Sigmoid colon (tissue), 7 donors: ENCODE data around the gene CRTC2. TPM values are rescaled to one million over a fixed set of nuclear protein-coding genes. Genes with fewer than 3 reads are reported as not detected.
"Not testable (repeated sequence)": the region's sequence is repeated elsewhere in the genome, so short reads cannot be mapped to it uniquely, and the experiment has no call there.

Experiments used
- DNase-seq: peaks from one replicate; pipeline ENCODE4 v3.0.0-alpha.2; 2019
- H3K27ac ChIP-seq, 4 donors: fragments of 200-600 bp; sonication (generic); one replicate each; pipeline ENCODE4 v1.5.1; 2016 to 2019; ENCODE audit warnings: mild to moderate bottlenecking in 1 of 4
- H3K27me3 ChIP-seq, 3 donors: fragments of 200-600 bp; sonication (generic); one replicate each; pipeline ENCODE4 v1.5.1; 2019; ENCODE audit warnings: mild to moderate bottlenecking in 1 of 3
- H3K36me3 ChIP-seq, 4 donors: fragments of 200-600 bp; sonication (generic); one replicate each; pipeline ENCODE4 v1.5.1; 2016 to 2019
- H3K4me1 ChIP-seq, 4 donors: fragments of 200-600 bp; sonication (generic); one replicate each; pipeline ENCODE4 v1.5.1; 2017 to 2019
- H3K4me3 ChIP-seq, 4 donors: fragments of 200-600 bp; sonication (generic); one replicate each; pipeline ENCODE4 v1.5.1; 2017 to 2019; ENCODE audit warnings: mild to moderate bottlenecking in 2 of 4, moderate library complexity in 1 of 4
- H3K9me3 ChIP-seq, 4 donors: fragments of 200-600 bp in 3 of 4; sonication (generic) in 3 of 4; one replicate each; pipeline versions ENCODE4 v1.5.1 to v1.6.1; 2013 to 2019
- EP300 ChIP-seq, 4 donors: sonication (generic); formaldehyde crosslinking; IDR thresholded peaks; one replicate each; pipeline ENCODE4 v1.6.1; 2017; ENCODE audit warnings: antibody characterized with exemption in 4 of 4
- POLR2A ChIP-seq, 2 donors: fragments of 450-650 bp; IDR thresholded peaks; one replicate each; pipeline ENCODE4 v1.6.1; 2016; ENCODE audit warnings: antibody characterized with exemption in 2 of 2, mild to moderate bottlenecking in 2 of 2, moderate library complexity in 2 of 2
- POLR2AphosphoS5 ChIP-seq, 4 donors: sonication (generic); formaldehyde crosslinking; IDR thresholded peaks; one replicate each; pipeline ENCODE4 v1.6.1; 2017; ENCODE audit warnings: antibody characterized with exemption in 4 of 4
- WGBS, 2 donors: extraction: QIAGEN DNeasy Blood & Tissue Kit; methylation state at CpG; one replicate each; pipeline ENCODE4 v1.1.7; 2013; 5-methylcytosine and 5-hydroxymethylcytosine counted together
- intact Hi-C: fragments of 100-400 bp; cut with DNase I; formaldehyde crosslinking; loops from one replicate; pipeline ENCODE4 v1.15.1; 2023
- polyA plus RNA-seq, 3 donors: library from polyadenylated mRNA; stranded (reverse); fragments of 200-250 nt; gene quantifications; one replicate each; pipeline ENCODE4 v1.2.3, GENCODE V29; 2013
- small RNA-seq, 3 donors: library from RNA; depleted of rRNA; stranded (forward); fragments of <200 nt; gene quantifications; one replicate each; pipeline ENCODE3, GENCODE V24; 2016
- total RNA-seq, 4 donors: library from RNA; depleted of rRNA; stranded (reverse); fragments of >200 nt; gene quantifications; one replicate each; pipeline ENCODE4 v1.1.0, GENCODE V29; 2016
- TF ChIP-seq, protein P1 (sequence below), 4 experiments: fragments of 450-650 bp in 3 of 4; fragments of 200-600 bp in 1 of 4; IDR thresholded peaks; one replicate each; pipeline ENCODE4 v1.5.1; 2016 to 2019; ENCODE audit warnings: antibody characterized with exemption in 4 of 4, mild to moderate bottlenecking in 3 of 4, moderate library complexity in 2 of 4
- donor health status: healthy with polysubstance abuse.
- donor health status: Bipolar disorder and iron deficiency.
- donor health status: healthy.

The CRTC2 gene
- total and polyA plus RNA-seq, 7 donors = 13.7 to 32.9 (median 17.8) TPM

DNA sequence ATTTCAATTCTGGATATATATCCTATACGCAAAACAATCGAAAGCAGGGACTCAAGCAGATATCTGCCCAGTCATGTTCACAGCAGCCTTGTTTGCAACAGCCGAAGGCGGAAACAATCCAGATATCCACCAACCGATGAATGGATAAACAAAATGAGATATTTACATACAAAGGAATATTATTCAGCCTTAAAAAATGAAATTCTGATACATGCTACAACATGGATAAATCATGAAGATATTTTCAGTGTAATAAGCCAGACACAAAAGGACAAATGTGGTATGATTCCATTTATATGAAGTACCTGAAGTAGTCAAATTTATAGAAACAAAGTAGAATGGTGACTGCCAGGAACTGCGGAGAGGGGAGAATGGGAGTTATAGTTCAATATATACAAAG lies 51.3 kb downstream of the CRTC2 start:
- Histone ChIP-seq H3K36me3 (peaks cover 0 to 19% (median 0%) of the 10 kb centered on the region in 4 donors), H3K4me1 (peaks cover 0 to 24% (median 10%) of the 10 kb centered on the region in 4 donors), H3K27me3 (no peaks in the 10 kb centered on the region), H3K4me3 (no peak overlapping the region), H3K27ac (no peak overlapping the region), H3K9me3 (no peaks in the 10 kb centered on the region)
- 90 to 96% methylated on average over 6 of the region's 6 CpGs for WGBS, 2 donors
- intact Hi-C loops = no loop called here
- TF ChIP-seq POLR2AphosphoS5 (IDR thresholded peaks at IDR 0.05) (no peak), EP300 (IDR thresholded peaks at IDR 0.05) (no peak), POLR2A (IDR thresholded peaks at IDR 0.05) (no peak)
- TF ChIP-seq, protein P1, sequence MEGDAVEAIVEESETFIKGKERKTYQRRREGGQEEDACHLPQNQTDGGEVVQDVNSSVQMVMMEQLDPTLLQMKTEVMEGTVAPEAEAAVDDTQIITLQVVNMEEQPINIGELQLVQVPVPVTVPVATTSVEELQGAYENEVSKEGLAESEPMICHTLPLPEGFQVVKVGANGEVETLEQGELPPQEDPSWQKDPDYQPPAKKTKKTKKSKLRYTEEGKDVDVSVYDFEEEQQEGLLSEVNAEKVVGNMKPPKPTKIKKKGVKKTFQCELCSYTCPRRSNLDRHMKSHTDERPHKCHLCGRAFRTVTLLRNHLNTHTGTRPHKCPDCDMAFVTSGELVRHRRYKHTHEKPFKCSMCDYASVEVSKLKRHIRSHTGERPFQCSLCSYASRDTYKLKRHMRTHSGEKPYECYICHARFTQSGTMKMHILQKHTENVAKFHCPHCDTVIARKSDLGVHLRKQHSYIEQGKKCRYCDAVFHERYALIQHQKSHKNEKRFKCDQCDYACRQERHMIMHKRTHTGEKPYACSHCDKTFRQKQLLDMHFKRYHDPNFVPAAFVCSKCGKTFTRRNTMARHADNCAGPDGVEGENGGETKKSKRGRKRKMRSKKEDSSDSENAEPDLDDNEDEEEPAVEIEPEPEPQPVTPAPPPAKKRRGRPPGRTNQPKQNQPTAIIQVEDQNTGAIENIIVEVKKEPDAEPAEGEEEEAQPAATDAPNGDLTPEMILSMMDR (IDR thresholded peaks at IDR 0.05) = no peak
- no peak for DNase-seq

- intact Hi-C loops = no loop called here
- H3K27ac ChIP-seq = no peak overlapping the region
- 93 to 99% methylated on average over 1 of the region's 1 CpG for WGBS, 2 donors
Measured at GRCh38 chr1:153906396-153906795, 52.0 kb downstream of the CRTC2 start.

GRCh38 chr1:153905908-153906307 lies 52.5 kb downstream of the CRTC2 start:
- intact Hi-C loops, H3K4me3 ChIP-seq, H3K27me3 ChIP-seq, DNase-seq, H3K9me3 ChIP-seq: not testable (repeated sequence)
- 94% methylated on average over 8 of the region's 8 CpGs for WGBS, 2 donors
- Histone ChIP-seq H3K4me1 (peaks cover 0 to 21% (median 9%) of the 10 kb centered on the region in 4 donors), H3K27ac (peak overlapping the region in 1 of 4 donors; percentile 30), H3K36me3 (peaks cover 0 to 19% (median 0%) of the 10 kb centered on the region in 4 donors)

More at GRCh38 chr1:153906396-153906795, 52.0 kb downstream of the CRTC2 start:
- no peak for DNase-seq
- Histone ChIP-seq H3K9me3 (no peaks in the 10 kb centered on the region), H3K36me3 (peaks cover 0 to 19% (median 0%) of the 10 kb centered on the region in 4 donors), H3K27me3 (no peaks in the 10 kb centered on the region), H3K4me1 (peaks cover 0 to 21% (median 9%) of the 10 kb centered on the region in 4 donors), H3K4me3 (no peak overlapping the region)
- TF ChIP-seq POLR2A (IDR thresholded peaks at IDR 0.05) (no peak), EP300 (IDR thresholded peaks at IDR 0.05) (no peak), POLR2AphosphoS5 (IDR thresholded peaks at IDR 0.05) (no peak)
- TF ChIP-seq, protein P1 (IDR thresholded peaks at IDR 0.05) = no peak

- intact Hi-C loops = no loop called here
- no peak for DNase-seq
- H3K9me3 ChIP-seq = no peaks in the 10 kb centered on the region
- peaks cover 0 to 31% (median 0%) of the 10 kb centered on the region in 4 donors for H3K36me3 ChIP-seq
- peaks cover 0 to 21% (median 9%) of the 10 kb centered on the region in 4 donors for H3K4me1 ChIP-seq
- 93% methylated on average over 14 of the region's 14 CpGs for WGBS, 2 donors
- no peak for TF ChIP-seq POLR2AphosphoS5 (IDR thresholded peaks at IDR 0.05)
- no peak for TF ChIP-seq EP300 (IDR thresholded peaks at IDR 0.05)
- TF ChIP-seq POLR2A (IDR thresholded peaks at IDR 0.05) = no peak
- TF ChIP-seq, protein P1 (IDR thresholded peaks at IDR 0.05) = no peak
- H3K27ac ChIP-seq = no peak overlapping the region
- no peaks in the 10 kb centered on the region for H3K27me3 ChIP-seq
- no peak overlapping the region for H3K4me3 ChIP-seq
Measured at GRCh38 chr1:153903841-153904455, 54.5 kb downstream of the CRTC2 start.

DNA sequence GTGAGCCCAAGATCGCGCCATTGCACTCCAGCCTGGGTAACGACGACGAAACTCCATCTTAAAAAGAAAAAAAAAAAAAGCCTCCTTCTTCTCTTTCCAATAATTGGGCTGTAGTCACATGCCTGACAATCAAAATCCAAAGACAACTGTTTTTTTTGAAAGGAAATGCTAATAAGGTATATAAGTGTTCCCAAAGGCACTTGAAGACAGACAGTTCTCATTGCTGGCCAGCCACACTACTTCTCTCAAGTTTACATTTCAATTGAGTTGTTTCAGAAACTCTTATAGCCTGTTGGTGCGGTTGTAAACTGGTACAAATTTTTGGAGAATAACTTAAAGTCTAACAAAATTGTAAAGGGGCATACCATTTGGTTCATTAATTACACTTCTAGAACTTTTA lies 58.9 kb downstream of the CRTC2 start:
- no peak overlapping the region for H3K27ac ChIP-seq
- peaks cover 0 to 13% (median 3%) of the 10 kb centered on the region in 4 donors for H3K4me1 ChIP-seq
- H3K9me3 ChIP-seq = no peaks in the 10 kb centered on the region
- H3K36me3 ChIP-seq = peaks cover 0 to 18% (median 0%) of the 10 kb centered on the region in 4 donors
- H3K27me3 ChIP-seq = no peaks in the 10 kb centered on the region
- WGBS, 2 donors = 89 to 97% methylated on average over 6 of the region's 6 CpGs
- intact Hi-C loops = no loop called here
- no peak for DNase-seq
- no peak overlapping the region for H3K4me3 ChIP-seq
- TF ChIP-seq EP300 (IDR thresholded peaks at IDR 0.05) = no peak
- TF ChIP-seq POLR2A (IDR thresholded peaks at IDR 0.05) = no peak
- TF ChIP-seq POLR2AphosphoS5 (IDR thresholded peaks at IDR 0.05) = no peak

Small RNA genes lying within 50 kb of the gene (small RNA-seq; reads per million reads assigned to genes)
- gene MIR6737 = 0 to 0.18 (median 0) reads per million in 3 donors

Other genes with a start within 250 kb of the CRTC2 start
- gene INTS3, start 230.6 kb downstream of the CRTC2 start, total RNA-seq = 10 to 100 TPM; 31.4 to 53.7 (median 37.3) TPM
- gene INTS3, start 230.6 kb downstream of the CRTC2 start, polyA plus RNA-seq = 10 to 100 TPM in 1 of 3 donors, 1 to 10 TPM in 2; 5.4 to 30.8 (median 6.2) TPM
- 10 to 100 TPM; 19.7 to 45.7 (median 23.9) TPM for gene SLC27A3, start 183.2 kb downstream of the CRTC2 start, total RNA-seq
- 10 to 100 TPM in 2 of 3 donors, 1 to 10 TPM in 1; 1.6 to 23.4 (median 15.0) TPM for gene SLC27A3, start 183.2 kb downstream of the CRTC2 start, polyA plus RNA-seq
- 10 to 100 TPM; 16.4 to 37.4 (median 19.8) TPM for gene GATAD2B, start 35.6 kb downstream of the CRTC2 start, total RNA-seq
- gene GATAD2B, start 35.6 kb downstream of the CRTC2 start, polyA plus RNA-seq = 1 to 10 TPM; 1.8 to 7.9 (median 3.9) TPM
- 10 to 100 TPM; 17.9 to 34.9 (median 23.1) TPM for gene DENND4B, start 11.9 kb downstream of the CRTC2 start, total RNA-seq
- gene DENND4B, start 11.9 kb downstream of the CRTC2 start, polyA plus RNA-seq = 10 to 100 TPM in 1 of 3 donors, 1 to 10 TPM in 2; 4.9 to 41.6 (median 9.0) TPM
- 10 to 100 TPM; 50.7 to 80.3 (median 76.1) TPM for gene SLC39A1, start 4.9 kb upstream of the CRTC2 start, total RNA-seq
- gene SLC39A1, start 4.9 kb upstream of the CRTC2 start, polyA plus RNA-seq = 10 to 100 TPM; 25.7 to 97.5 (median 28.8) TPM
- gene CREB3L4, start 9.3 kb upstream of the CRTC2 start, total RNA-seq = 10 to 100 TPM in 2 of 4 donors, 1 to 10 TPM in 2; 7.9 to 13.8 (median 10.2) TPM
- gene CREB3L4, start 9.3 kb upstream of the CRTC2 start, polyA plus RNA-seq = 10 to 100 TPM in 2 of 3 donors, 1 to 10 TPM in 1; 7.9 to 18.0 (median 16.8) TPM
- gene JTB, start 19.1 kb upstream of the CRTC2 start, total RNA-seq = 100 to 1,000 TPM; 171 to 293 (median 219) TPM
- gene JTB, start 19.1 kb upstream of the CRTC2 start, polyA plus RNA-seq = 100 to 1,000 TPM; 220 to 324 (median 286) TPM
- gene RAB13, start 27.7 kb upstream of the CRTC2 start, total RNA-seq = 10 to 100 TPM; 34.1 to 72.8 (median 40.7) TPM
- gene RAB13, start 27.7 kb upstream of the CRTC2 start, polyA plus RNA-seq = 100 to 1,000 TPM; 117 to 275 (median 261) TPM
- 1,000 to 10,000 TPM; 1,466 to 4,347 (median 3,611) TPM for gene RPS27, start 32.1 kb upstream of the CRTC2 start, total RNA-seq
- over 10,000 TPM; 12,408 to 20,490 (median 12,874) TPM for gene RPS27, start 32.1 kb upstream of the CRTC2 start, polyA plus RNA-seq
- under 1 TPM in 2 of 4 donors, not detected in 2; under 0.01 TPM for gene NUP210L, start 196.5 kb upstream of the CRTC2 start, total RNA-seq
- gene NUP210L, start 196.5 kb upstream of the CRTC2 start, polyA plus RNA-seq = under 1 TPM in 1 of 3 donors, not detected in 2; 0.01 TPM
- gene TPM3, start 233.5 kb upstream of the CRTC2 start, total RNA-seq = 100 to 1,000 TPM in 2 of 4 donors, 10 to 100 TPM in 2; 68.1 to 175 (median 96.6) TPM
- gene TPM3, start 233.5 kb upstream of the CRTC2 start, polyA plus RNA-seq = 100 to 1,000 TPM; 338 to 456 (median 402) TPM
- not detected for gene CFAP141, start 247.7 kb upstream of the CRTC2 start, total RNA-seq
- gene CFAP141, start 247.7 kb upstream of the CRTC2 start, polyA plus RNA-seq = not detected